Lower leg skin (tissue), 4 donors: Measurements from ENCODE around the gene STARD9. TPM values are rescaled to one million over a fixed set of nuclear protein-coding genes. Genes with fewer than 3 reads are reported as not detected.

Experiments
- DNase-seq, 2 donors: peaks; one replicate each; pipeline ENCODE4 v3.0.0-alpha.2; 2019; ENCODE audit warnings: low spot score in 2 of 2
- H3K4me3 ChIP-seq: fragments of 200-600 bp; sonication (generic); 2 replicates; pipeline ENCODE4 v1.5.1; 2017; ENCODE audit warnings: mild to moderate bottlenecking, low read depth; ENCODE audit not compliant: poor library complexity, severe bottlenecking
- POLR2A ChIP-seq, 2 donors: fragments of 450-650 bp; IDR thresholded peaks; one replicate each; pipeline ENCODE4 v1.6.1; 2016 to 2017; ENCODE audit warnings: antibody characterized with exemption in 2 of 2, mild to moderate bottlenecking in 1 of 2, moderate library complexity in 1 of 2
- WGBS, 2 donors: methylation state at CpG; one replicate each; pipeline ENCODE4 v1.1.5; 2018; 5-methylcytosine and 5-hydroxymethylcytosine counted together
- intact Hi-C: fragments of 100-400 bp; cut with DNase I; formaldehyde crosslinking; loops from one replicate; pipeline ENCODE4 v1.15.0; 2023; ENCODE audit warnings: low total_unique reads
- total RNA-seq, 4 donors: library from RNA; depleted of rRNA; stranded (reverse); fragments of >200 nt; gene quantifications; one replicate each; pipeline ENCODE4 v1.1.0, GENCODE V29; 2016
- TF ChIP-seq, protein P1 (sequence below), 3 donors: fragments of 450-650 bp; IDR thresholded peaks; one replicate each; pipeline ENCODE4 v1.5.1; 2016; ENCODE audit warnings: antibody characterized with exemption in 3 of 3, mild to moderate bottlenecking in 3 of 3, moderate library complexity in 2 of 3

Gene STARD9
- total RNA-seq, 4 donors from 2014 or later = 3.0 to 7.6 (median 6.7) TPM

DNA sequence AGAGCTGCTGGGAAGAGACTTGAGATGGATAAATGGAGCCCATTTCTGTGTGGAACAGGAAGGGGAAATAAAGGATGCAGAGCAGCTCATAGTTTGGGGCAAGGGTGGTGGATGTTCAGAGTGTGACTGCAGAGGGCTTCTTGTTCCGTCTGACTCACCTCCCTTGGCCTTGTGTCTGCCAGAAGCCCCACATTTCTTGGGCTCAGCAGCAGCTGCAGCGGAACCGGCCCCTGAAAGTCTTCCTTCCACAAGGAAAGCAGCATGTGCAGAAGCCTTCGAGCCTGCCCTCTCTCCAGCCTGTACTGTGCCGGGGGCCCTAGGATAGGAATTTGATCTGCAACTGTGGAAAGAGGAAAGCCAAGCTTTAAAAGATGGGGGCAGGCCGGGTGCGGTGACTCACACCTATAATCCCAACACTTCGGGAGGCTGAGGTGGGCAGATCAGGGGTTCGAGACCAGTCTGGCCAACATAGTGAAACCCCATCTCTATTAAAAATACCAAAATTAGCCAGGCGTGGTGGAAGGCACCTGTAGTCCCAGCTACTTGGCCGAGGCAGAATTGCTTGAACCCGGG is 150.0 kb downstream of the STARD9 start:
- 91 to 93% methylated on average over 11 to 12 of the region's 12 CpGs for WGBS, 2 donors
- H3K4me3 ChIP-seq = no peak overlapping the region
- intact Hi-C loops = no loop called here
- no peak for DNase-seq
- no peak for TF ChIP-seq POLR2A (IDR thresholded peaks at IDR 0.05)
- TF ChIP-seq, protein P1, sequence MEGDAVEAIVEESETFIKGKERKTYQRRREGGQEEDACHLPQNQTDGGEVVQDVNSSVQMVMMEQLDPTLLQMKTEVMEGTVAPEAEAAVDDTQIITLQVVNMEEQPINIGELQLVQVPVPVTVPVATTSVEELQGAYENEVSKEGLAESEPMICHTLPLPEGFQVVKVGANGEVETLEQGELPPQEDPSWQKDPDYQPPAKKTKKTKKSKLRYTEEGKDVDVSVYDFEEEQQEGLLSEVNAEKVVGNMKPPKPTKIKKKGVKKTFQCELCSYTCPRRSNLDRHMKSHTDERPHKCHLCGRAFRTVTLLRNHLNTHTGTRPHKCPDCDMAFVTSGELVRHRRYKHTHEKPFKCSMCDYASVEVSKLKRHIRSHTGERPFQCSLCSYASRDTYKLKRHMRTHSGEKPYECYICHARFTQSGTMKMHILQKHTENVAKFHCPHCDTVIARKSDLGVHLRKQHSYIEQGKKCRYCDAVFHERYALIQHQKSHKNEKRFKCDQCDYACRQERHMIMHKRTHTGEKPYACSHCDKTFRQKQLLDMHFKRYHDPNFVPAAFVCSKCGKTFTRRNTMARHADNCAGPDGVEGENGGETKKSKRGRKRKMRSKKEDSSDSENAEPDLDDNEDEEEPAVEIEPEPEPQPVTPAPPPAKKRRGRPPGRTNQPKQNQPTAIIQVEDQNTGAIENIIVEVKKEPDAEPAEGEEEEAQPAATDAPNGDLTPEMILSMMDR (IDR thresholded peaks at IDR 0.05) = no peak

DNA sequence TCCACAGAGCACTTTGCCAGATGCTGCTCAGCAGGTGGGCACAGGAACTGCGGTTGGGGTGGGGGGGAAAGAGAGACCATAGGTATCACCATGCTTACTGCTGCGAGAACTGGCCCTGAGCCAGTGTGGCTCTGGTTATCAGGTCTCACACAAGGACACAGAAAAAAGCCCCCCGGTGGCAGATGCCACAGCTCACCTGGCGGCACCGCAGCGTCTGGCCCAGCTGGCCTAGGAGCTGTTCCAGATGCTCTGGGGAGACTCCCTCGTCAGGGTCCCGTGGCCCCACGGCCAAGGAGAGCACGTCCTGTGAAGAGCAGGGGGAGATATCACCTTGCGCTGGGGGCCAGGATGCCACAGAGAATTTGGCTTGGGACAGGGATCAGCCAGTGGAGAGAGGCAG is 150.7 kb downstream of the STARD9 start:
- intact Hi-C loops = no loop called here
- 83 to 87% methylated on average over 11 of the region's 11 CpGs for WGBS, 2 donors
- H3K4me3 ChIP-seq = no peak overlapping the region
- TF ChIP-seq POLR2A (IDR thresholded peaks at IDR 0.05) = no peak
- TF ChIP-seq, protein P1 (IDR thresholded peaks at IDR 0.05) = no peak
- no peak for DNase-seq

DNA sequence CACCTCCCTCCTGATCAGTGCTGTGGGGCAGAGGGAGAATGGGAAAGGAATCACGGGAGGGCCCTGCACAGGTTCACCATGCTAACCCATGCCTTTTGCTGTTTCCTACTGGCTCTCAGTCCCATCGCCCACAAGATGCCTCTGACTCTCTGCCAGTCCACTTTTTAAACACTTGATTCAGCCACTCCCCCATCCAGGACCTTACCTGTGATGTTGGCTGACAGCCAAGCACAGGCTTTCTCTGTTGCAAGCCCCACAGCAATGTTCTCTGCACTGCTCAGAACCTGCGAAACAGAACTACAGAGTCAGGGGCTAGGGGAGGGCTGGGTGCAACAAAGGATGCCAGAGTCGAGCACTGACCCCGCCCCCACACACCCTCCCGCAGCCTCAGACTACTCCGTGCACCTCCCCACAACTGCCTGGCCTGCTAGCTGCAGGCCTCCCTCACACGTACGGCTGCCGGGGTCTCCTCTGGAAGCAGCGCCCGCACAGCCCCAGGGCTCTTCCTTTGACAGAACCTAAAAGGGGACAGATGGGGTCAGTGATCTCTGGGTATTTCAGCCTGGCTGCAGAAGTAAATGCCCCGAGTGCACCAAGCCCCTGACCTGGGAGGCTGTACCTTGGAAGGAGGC is 152.5 kb downstream of the STARD9 start:
- intact Hi-C loops = no loop called here
- no peak overlapping the region for H3K4me3 ChIP-seq
- TF ChIP-seq, protein P1 (IDR thresholded peaks at IDR 0.05) = no peak
- TF ChIP-seq POLR2A (IDR thresholded peaks at IDR 0.05) = no peak
- 77 to 80% methylated on average over 13 of the region's 13 CpGs for WGBS, 2 donors
- no peak for DNase-seq

DNA sequence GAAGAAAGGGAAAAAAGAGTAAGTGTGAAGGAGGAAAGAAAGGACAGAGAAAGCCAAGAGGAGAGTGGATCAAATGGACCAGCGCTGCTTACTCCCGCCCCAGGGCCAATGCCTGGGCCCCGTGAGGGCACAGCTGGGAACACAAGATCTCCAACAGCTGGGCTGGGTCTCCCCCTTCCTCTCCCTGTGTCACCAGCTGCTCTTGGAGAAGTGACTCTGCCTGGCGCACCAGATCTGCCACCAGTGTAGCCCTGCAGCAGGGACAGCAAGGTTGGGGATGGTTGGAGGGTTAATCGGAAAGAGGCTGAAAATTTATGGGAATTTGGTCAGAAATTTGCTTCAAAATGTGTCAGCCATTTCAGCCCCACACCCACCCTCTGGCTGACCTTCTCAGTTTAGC is 153.2 kb downstream of the STARD9 start:
- no peak for DNase-seq
- WGBS, 2 donors = 86 to 90% methylated on average over 5 of the region's 5 CpGs
- intact Hi-C loops = no loop called here
- no peak overlapping the region for H3K4me3 ChIP-seq
- TF ChIP-seq, protein P1 (IDR thresholded peaks at IDR 0.05) = no peak
- no peak for TF ChIP-seq POLR2A (IDR thresholded peaks at IDR 0.05)

DNA sequence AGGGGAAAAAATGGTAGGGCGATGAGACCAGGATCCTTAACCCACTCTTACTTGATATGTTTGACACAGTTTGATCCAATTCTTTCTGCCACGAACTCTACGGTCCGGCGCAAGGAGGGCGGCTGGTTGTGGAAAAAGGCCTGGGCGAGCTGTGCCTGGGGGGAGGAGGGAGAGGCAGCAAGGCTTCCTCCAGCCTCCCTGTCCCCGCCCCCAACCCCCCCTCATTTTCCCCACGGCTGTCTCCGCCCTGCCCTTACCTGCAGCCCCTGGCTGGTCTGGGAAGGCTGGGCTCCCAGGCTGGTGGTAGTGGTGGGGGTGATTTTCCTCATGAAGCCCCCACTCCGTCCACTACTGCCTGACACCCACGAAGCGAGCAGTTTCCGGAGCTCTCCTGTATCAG is 153.6 kb downstream of the STARD9 start:
- no peak for DNase-seq
- intact Hi-C loops = no loop called here
- H3K4me3 ChIP-seq = no peak overlapping the region
- WGBS, 2 donors = 82 to 93% methylated on average over 11 to 14 of the region's 14 CpGs
- TF ChIP-seq POLR2A (IDR thresholded peaks at IDR 0.05) = no peak
- TF ChIP-seq, protein P1 (IDR thresholded peaks at IDR 0.05) = no peak

DNA sequence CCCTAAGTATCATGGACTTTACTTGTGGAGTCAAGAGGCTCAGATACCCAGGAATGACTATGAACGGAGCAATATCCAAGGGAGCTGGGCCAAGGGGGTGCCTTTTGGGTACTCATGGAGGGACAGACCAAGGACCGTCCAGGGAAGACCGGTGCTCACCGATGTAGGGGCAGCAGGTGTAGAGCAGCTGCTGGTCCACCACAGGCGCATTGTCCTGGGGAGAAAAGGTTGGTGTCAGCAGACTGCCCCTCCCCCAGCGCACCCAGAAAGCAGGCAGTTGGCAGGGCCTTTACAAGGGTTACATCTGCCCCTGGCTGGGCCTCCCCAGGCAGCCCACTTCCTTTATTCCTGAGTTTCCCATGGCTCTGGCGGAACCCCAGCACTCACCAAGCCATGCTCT is 154.0 kb downstream of the STARD9 start:
- 93 to 95% methylated on average over 7 of the region's 7 CpGs for WGBS, 2 donors
- DNase-seq = no peak
- intact Hi-C loops = no loop called here
- H3K4me3 ChIP-seq = no peak overlapping the region
- TF ChIP-seq, protein P1 (IDR thresholded peaks at IDR 0.05) = no peak
- no peak for TF ChIP-seq POLR2A (IDR thresholded peaks at IDR 0.05)
